Osteoblast (primary cell): ENCODE measurements around the gene RAD51B. TPM values are rescaled to one million over a fixed set of nuclear protein-coding genes. Genes with fewer than 3 reads are reported as not detected.
"Not testable (repeated sequence)": the region's sequence is repeated elsewhere in the genome, so short reads cannot be mapped to it uniquely, and the experiment has no call there.

ENCODE experiments used
- DNase-seq: peaks from one replicate; pipeline ENCODE4 v3.0.0; 2011; ENCODE audit warnings: low spot score, mixed read lengths; ENCODE audit not compliant: insufficient read length; ENCODE audit errors: missing footprints
- H2AFZ ChIP-seq: 2 replicates; pipeline ENCODE4 v1.6.0; 2011; ENCODE audit warnings: mild to moderate bottlenecking, low read length
- H3K27ac ChIP-seq: 2 replicates; pipeline ENCODE4 v1.5.1; 2011; ENCODE audit warnings: mild to moderate bottlenecking, low read depth, low read length, moderate library complexity
- H3K27me3 ChIP-seq: 2 replicates; pipeline ENCODE4 v1.6.0; 2012; ENCODE audit warnings: mild to moderate bottlenecking, control low read depth, inconsistent platforms, low read length, moderate library complexity; ENCODE audit not compliant: insufficient read depth
- H3K36me3 ChIP-seq: 2 replicates; pipeline ENCODE4 v1.5.1; 2011; ENCODE audit warnings: mild to moderate bottlenecking, low read length, control low read depth, moderate library complexity; ENCODE audit not compliant: insufficient read depth
- H3K4me1 ChIP-seq: 2 replicates; pipeline ENCODE4 v1.5.1; 2011; ENCODE audit warnings: mild to moderate bottlenecking, low read length, control low read depth, moderate library complexity; ENCODE audit not compliant: insufficient read depth
- H3K4me2 ChIP-seq: 2 replicates; pipeline ENCODE4 v1.6.0; 2011; ENCODE audit warnings: mild to moderate bottlenecking, low read length; ENCODE audit not compliant: insufficient read depth
- H3K4me3 ChIP-seq: fragments of 200-600 bp; sonication (generic); 3 replicates; pipeline ENCODE4 v1.5.1; 2012; ENCODE audit warnings: mild to moderate bottlenecking, low read length, inconsistent platforms; ENCODE audit not compliant: insufficient read depth
- H3K79me2 ChIP-seq: 2 replicates; pipeline ENCODE4 v1.6.0; 2012; ENCODE audit warnings: mild to moderate bottlenecking, low read length, control low read depth, inconsistent platforms; ENCODE audit not compliant: insufficient read depth
- H3K9me3 ChIP-seq: 2 replicates; pipeline ENCODE4 v1.5.1; 2011; ENCODE audit warnings: low read depth, low read length, control low read depth
- H4K20me1 ChIP-seq: 2 replicates; pipeline ENCODE4 v1.6.0; 2012; ENCODE audit warnings: mild to moderate bottlenecking, low read length, control low read depth; ENCODE audit not compliant: insufficient read depth
- CTCF ChIP-seq: IDR thresholded peaks from 2 replicates; pipeline ENCODE4 v1.5.1; 2011; ENCODE audit warnings: mild to moderate bottlenecking, low read depth, low read length, moderate library complexity; ENCODE audit errors: extremely low read depth
- total RNA-seq: library from RNA; depleted of rRNA; stranded (reverse); fragments of >200 nt; gene quantifications from 2 replicates; pipeline ENCODE4 v1.2.3, GENCODE V29; 2012

The RAD51B gene
- total RNA-seq, 1 donor: 13.8 TPM

DNA sequence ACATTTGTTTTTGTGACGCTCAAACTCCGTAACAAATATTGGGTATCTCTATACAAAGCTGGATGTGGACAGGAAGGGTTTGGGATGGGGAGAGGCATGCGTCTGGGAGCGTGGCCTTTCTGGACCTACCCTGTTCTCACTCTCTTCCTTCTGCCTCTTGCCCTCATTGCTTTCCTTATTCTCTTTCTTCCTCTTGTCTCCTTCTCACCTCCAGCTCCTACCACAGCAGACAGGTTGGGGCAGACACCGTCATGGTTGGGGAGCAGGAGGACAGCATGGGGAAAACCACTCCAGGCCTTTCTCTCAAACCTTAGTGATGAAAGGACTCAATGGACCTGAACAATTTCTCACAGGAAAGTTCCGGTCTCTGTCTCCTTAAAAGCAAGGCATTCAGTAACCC lies 465.3 kb downstream of the RAD51B start:
- no peak overlapping the region for H2AFZ ChIP-seq
- no peak for DNase-seq
- no peak for TF ChIP-seq CTCF

GRCh38 chr14:68285421-68286179 lies 466.0 kb downstream of the RAD51B start:
- TF ChIP-seq CTCF: no peak
- H4K20me1 ChIP-seq: no peaks in the 10 kb centered on the region
- H3K27ac ChIP-seq: no peak overlapping the region
- no peak overlapping the region for H3K4me2 ChIP-seq
- no peak overlapping the region for H3K4me3 ChIP-seq
- no peaks in the 10 kb centered on the region for H3K4me1 ChIP-seq
- no peaks in the 10 kb centered on the region for H3K27me3 ChIP-seq
- no peaks in the 10 kb centered on the region for H3K79me2 ChIP-seq
- no peak overlapping the region for H2AFZ ChIP-seq
- H3K9me3 ChIP-seq: no peaks in the 10 kb centered on the region
- DNase-seq: no peak
- no peaks in the 10 kb centered on the region for H3K36me3 ChIP-seq

More for the DNA sequence above, 465.3 kb downstream of the RAD51B start:
- no peak overlapping the region for H3K27ac ChIP-seq
- no peak overlapping the region for H3K4me3 ChIP-seq
- no peaks in the 10 kb centered on the region for H4K20me1 ChIP-seq
- no peak overlapping the region for H3K4me2 ChIP-seq
- H3K36me3 ChIP-seq: no peaks in the 10 kb centered on the region
- no peaks in the 10 kb centered on the region for H3K27me3 ChIP-seq
- no peaks in the 10 kb centered on the region for H3K4me1 ChIP-seq
- no peaks in the 10 kb centered on the region for H3K9me3 ChIP-seq
- no peaks in the 10 kb centered on the region for H3K79me2 ChIP-seq

DNA sequence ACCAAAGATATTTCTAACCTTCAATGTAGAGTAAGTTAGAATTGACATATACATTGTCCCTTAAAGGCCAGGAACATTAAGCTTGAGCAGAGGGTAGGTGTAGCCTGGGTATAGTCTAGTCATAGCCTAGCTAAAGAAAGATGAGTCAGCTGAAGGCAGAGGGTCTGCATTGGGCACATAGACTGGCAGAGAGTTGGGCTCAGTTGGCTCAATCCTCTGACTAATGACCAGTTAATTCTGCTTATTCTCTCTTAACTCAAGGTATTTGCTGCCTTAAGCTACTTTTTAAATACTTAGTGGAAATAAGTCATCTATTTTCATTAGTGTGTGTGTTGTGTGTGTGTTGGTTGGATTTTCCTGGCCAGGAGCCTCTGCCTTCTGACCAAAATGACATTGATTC lies 467.1 kb downstream of the RAD51B start:
- no peak overlapping the region for H3K27ac ChIP-seq
- H3K9me3 ChIP-seq: no peaks in the 10 kb centered on the region
- no peak overlapping the region for H3K4me3 ChIP-seq
- no peak for TF ChIP-seq CTCF
- no peaks in the 10 kb centered on the region for H3K27me3 ChIP-seq
- H4K20me1 ChIP-seq: no peaks in the 10 kb centered on the region
- no peaks in the 10 kb centered on the region for H3K36me3 ChIP-seq
- H3K4me2 ChIP-seq: no peak overlapping the region
- no peak overlapping the region for H2AFZ ChIP-seq
- no peaks in the 10 kb centered on the region for H3K79me2 ChIP-seq
- DNase-seq: no peak
- no peaks in the 10 kb centered on the region for H3K4me1 ChIP-seq

- not testable (repeated sequence) for H3K4me2 ChIP-seq, H3K4me1 ChIP-seq, DNase-seq, H3K79me2 ChIP-seq, H3K9me3 ChIP-seq, H3K27me3 ChIP-seq, H4K20me1 ChIP-seq, H2AFZ ChIP-seq, H3K27ac ChIP-seq, H3K36me3 ChIP-seq, H3K4me3 ChIP-seq
Observed at GRCh38 chr14:68289452-68289851, 469.9 kb downstream of the RAD51B start.
